Stimulated activated CD4-positive, alpha-beta T cell treated with anti-CD3 and anti-CD28 coated beads, TNF-alpha, amount 100 ng/mL, for 1 hour (primary cell): ENCODE data around the gene TSGA10.
"Not testable (repeated sequence)": the region's sequence is repeated elsewhere in the genome, so short reads cannot be mapped to it uniquely, and the experiment has no call there.

Experiments used
- DNase-seq, 3 donors: peaks; one replicate each; pipeline ENCODE4 v3.0.0-alpha.2; 2020; ENCODE audit warnings: low read depth in 3 of 3, low spot score in 1 of 3

The TSGA10 gene

DNA sequence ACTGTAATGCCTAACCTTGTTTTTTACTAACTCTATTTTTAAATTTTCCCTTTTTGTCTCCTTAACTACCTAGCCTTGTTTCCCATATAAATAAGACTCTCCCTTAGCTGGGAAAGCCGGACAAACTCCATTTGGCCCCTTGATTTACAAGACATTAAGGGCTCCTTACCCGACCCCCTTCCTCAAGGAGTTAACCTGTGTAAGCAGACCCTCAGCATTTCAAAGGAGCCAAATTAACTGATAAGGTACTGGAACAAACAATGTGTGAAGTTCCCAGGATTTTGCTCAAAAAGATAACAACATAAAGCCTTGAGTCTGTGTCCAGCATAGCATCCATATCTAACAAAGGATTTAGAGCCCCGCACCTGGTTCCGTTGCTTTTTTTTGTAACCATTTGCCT, 72.9 kb downstream of the TSGA10 start:
- no peak for DNase-seq

GRCh38 chr2:99079226-99079625, 75.5 kb downstream of the TSGA10 start:
- DNase-seq, result no peak

DNA sequence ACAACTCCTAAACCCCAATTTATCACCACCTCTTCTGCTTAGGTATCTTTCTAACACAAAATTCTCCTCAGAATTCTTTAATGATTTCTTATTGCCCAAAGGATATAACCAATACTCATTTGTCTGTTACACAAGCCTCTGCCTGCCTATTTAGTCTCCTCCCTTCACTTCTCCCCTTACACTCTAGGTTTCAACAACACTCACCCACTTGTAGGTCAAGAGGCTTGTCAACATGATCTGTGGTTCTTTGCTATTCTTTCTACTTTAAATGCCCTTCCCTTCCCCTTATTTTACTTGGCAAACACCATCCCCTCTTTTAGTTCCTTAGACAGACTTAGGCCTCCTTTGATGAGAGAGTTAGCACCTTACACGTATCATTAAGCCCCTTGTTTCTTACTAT, 82.2 kb downstream of the TSGA10 start:
- no peak for DNase-seq

DNA sequence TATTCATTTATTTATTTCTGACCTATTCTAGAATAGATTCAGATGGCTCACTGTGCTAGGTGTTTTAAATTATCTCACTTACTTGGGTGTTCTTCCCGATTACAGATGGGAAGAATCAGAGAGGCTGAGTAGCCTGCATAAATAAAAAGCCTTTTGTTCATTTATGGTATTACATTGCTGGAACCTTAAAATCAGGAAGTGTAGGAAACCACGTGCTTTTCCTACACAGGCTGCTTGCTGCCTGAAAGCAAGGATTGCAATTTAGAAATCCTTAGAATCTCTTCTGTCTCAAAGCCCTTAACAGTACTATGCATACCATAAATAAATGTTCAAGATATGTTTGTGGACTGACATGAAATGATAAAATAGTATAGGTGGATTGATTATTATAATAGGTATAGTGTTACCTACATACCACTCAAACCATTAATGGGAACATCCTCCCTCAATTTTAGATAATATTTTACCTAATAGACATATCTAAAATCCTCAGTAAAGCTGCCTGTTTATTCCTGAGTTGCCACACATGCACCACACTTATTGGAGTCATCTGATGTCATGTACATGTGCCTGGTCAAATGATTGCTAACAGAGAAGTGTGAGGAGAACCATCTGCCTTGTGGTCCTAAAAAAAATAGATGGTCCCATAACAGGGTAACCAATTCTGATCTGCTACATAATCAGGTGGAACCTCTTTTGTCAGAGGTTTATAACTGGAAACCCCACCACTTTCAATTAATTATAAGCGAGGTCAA, 86.7 kb downstream of the TSGA10 start:
- no peak for DNase-seq

DNA sequence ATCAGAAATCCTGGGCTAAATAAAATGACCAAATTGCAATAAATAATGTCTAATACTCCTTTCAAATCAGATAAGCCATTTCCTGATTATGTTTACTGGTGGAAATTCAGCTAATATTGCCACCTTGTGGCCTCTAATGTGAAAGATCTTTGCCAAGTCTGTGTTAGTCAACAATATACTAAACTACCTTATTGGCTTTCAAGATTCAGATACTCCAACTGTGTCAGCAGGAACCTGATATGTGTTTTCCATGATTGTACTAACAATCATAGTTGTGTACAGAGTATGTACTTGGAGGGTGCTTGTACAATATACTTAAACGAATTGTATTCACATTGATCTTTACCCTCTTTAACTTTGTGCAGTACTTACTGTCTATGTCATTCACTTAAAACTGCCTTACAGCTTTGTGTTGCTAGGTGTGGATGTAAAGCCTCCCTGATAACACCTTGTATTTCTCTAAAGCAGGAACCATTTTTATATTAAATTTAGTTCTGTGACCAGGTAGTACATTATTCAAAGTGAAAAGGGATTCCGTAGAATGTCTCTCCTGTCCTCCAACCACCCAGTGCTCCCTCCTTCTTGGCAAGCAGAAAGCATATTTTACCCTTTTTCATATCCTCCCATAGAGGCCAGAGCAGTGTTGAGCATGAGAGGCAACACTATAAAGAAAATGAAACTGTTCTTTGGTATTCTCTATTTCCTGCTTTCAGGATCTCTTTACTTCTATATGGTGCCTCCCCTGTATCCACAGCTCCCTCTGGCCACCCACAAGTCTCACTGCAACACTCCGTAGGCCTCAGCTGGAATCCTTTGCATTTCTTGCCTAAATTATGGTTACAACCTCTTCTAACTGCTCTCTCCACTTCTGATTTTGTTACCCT, 88.4 kb downstream of the TSGA10 start:
- DNase-seq, result no peak

DNA sequence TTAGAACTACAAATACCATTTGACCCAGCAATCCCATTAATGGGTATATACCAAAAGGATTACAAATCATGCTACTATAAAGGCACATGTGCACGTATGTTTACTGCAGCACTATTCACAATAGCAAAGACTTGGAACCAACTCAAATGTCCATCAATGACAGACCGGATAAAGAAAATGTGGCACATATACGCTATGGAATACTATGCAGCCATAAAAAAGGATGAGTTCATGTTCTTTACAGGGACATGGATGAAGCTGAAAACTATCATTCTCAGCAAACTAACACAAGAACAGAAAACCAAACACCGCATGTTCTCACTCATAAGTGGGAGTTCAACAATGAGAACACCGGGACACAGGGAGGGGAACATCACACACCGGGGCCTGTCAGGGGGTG, 105.6 kb downstream of the TSGA10 start:
- not testable (repeated sequence) for DNase-seq

DNA sequence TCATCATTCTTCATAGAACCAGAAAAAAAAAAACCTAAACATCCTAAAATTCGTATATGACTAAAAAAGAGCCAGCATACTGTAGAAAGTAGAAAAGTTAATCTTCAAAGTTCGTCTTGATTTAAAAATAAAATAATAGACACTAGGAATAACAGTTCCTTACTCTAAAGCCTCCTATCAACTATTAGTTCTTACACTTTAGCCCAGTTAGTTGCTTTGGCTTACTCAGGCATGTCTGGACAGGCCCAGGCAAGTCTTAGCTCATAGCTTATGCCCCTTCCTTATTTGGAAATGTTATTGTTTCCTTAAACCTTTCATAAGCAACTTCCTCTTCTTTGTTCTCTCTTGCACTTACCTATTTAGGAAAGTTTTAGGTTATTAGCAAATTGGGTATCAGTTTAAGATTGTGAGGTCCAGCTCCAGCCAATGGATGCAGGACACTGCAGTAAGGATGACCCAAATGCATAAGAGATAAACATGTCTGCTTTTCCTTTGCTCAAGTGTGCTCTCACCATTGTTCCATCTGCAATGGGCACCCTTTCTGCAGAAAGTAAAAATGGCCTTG, 113.9 kb downstream of the TSGA10 start:
- not testable (repeated sequence) for DNase-seq

DNA sequence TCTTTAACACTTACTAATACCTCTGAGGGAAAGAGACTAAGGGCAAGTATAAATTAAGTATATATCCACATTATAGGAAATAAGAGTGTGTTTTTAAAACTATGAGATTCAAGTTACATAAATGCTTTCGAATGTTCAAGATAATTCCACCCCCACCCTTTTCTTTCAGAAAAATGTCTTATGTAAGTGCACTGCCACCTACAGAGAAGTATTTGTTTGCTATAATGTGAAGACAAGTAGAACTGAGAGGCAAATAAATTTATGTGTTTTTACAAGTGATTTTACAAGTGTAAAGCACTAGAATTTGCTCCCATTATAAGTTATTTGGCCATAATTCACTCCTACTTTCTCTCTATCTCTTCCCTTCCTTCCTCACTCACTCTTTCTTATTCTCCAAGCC, 118.8 kb downstream of the TSGA10 start:
- DNase-seq, result no peak

GRCh38 chr2:99032786-99033185, 122.0 kb downstream of the TSGA10 start:
- DNase-seq, result no peak

DNA sequence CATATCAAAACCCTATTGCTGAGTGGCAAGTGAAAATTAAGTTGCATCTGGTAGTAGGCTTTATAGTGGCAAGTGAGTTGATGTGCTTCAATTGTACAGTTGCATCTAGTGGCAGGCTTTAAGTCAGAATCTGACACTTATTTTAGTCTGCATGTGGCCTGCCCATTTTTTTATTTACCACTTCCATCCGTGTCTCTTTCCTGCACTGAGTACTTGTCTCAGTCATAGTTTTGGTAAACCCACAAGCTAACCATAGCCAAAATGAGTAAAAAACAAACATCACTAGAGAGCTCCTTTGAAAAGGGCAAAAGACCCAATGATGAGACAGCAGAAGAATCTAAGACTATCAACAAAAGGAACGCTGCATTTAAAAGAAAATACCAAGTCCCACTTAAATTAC, 122.7 kb downstream of the TSGA10 start:
- DNase-seq, result no peak

DNA sequence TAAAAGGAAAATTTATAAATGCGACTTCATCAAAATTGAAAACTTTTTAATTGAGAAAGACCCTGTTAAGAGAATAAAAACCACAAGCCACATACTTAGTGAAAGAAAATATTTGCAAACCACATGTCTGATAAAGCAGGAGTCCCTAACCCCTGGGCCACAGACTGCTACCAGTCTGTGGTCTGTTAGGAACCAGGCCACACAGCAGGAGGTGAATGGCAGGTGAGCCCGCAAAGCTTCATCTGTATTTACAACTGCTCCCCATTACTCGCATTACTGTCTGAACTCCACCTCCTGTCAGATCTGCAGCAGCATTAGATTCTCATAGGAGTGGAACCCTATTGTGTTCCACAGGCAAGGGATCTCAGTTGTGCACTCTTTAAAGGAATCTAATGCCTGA, 123.3 kb downstream of the TSGA10 start:
- no peak for DNase-seq

DNA sequence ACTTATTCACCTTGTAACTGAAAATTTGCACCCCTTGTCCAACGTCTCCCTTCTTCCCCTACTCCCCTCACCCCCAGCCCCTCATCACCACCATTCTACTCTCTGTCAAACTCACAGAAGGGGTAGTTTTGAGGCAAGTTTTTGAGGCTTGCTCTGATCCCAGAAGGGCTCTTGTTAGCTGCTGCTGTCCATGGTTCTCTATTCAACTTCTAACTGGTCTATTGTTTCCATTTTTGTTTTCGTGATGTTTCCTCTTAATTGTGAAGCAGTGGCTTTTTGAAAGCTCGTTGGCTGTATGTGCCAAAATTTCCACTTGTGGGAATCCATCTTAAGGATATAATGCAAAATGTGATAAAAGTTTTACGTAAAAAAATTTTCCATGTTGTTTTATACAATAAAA, 126.2 kb downstream of the TSGA10 start:
- no peak for DNase-seq

DNA sequence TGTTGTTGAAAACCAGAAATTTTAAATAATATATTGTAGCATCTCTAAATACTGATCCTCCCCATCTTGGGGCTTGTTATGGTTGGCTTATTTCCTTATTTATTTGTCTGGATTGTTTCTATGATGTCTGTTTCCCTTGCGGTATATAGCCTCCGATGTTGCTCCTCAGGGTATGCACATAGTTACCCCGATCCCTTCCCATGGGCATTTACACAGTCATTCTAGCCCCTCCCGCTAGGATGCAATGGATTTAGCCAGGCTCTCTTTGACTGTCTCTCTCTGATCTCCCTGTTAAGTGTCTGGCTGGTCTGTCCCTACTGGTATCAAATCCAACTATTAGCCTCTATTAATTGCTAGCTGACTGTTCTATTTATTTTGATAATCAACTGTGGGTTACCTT, 126.9 kb downstream of the TSGA10 start:
- no peak for DNase-seq

DNA sequence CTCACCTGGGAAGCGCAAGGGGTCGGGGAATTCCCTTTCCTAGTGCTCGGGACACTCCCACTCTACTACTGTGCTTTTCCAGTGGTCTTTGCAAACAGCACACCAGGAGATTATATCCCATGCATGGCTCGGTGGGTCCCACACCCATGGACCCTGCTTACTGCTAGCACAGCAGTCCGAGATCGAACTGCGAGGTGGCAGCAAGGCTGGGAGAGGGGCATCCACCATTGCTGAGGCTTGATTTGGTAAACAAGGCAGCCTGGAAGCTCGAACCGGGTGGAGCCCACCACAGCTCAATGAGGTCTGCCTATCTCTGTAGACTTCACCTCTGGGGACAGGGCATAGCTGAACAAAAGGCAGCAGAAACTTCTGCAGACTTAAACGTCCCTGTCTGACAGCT, 154.0 kb downstream of the TSGA10 start:
- DNase-seq, result no peak

GRCh38 chr2:98988695-98989094, 166.0 kb downstream of the TSGA10 start:
- not testable (repeated sequence) for DNase-seq

DNA sequence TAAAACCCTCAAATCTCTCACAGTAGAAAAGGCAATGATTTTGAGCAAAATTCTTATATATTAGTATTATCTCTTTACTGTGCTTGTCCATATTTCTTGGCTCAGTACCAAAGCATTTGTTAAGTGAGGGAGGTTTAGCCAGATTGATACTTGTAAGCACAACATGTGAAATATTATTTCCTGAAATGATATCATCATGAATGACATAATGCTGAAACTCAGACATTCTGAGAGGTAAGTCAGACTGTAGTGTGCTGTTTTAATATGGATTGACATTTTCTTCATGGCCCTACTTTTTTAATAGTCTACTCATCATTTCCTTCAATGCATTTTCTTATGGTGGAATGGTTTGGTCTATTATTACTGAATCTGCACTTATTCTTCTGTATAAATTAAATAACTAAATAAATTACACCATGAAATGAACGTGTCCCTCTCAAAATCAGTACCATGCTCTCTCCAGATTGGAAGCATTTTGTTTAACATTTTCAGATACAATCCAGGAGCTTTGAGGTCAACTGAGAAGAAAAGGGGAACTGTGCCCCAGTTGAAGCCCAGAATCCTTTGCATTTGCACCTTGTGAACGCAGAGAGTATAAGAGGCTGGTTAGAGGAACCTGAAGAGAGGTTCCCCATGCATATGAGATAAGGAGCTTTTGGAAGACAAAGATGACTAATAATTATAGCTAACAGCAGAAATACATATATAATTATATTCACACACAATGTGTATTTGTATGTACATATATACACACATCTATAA, 168.7 kb downstream of the TSGA10 start:
- no peak for DNase-seq

GRCh38 chr2:98975611-98976010, 179.1 kb downstream of the TSGA10 start:
- no peak for DNase-seq

GRCh38 chr2:98972582-98973167, 182.1 kb downstream of the TSGA10 start:
- no peak for DNase-seq

DNA sequence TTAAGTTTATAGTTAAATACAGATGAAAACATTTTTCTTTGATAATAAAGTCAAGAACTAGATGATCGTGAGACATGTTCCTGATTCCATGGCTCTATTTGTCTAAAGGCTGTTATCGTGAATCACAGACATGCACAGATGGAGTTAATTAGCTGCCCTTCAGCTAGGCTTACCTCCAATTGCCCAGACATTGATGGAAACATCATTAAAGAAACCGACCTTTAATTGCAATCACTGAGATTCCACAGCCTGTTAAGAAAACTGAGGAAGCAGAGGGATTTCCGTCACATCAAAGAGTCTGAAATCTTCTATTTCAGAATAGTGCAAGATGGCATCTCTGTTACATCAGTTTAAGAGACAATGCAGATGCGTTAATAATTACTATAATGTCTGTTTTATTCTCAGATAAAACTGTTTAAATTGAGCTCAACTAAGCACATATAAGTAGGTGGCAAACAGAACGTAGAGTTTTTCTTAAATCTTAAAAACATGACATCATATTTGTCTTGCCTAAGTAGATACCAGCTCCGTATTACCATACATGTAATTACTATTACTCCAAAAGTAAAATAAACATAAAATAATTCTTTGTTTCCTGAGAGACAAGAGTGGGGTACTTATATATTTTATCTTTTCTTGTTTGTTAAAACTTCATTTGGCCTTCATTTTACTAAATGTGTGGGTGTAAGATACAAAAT, 194.8 kb downstream of the TSGA10 start:
- no peak for DNase-seq

- DNase-seq, result no peak
Observed at GRCh38 chr2:98952966-98953365, 201.8 kb downstream of the TSGA10 start.
